ENCODE measurements around the gene MEN1. TPM values are rescaled to one million over a fixed set of nuclear protein-coding genes. Genes with fewer than 3 reads are reported as not detected.

The MEN1 gene
- total and polyA plus RNA-seq, 9 of the 15 experiments (the other 6 are each of a cell fraction or from before 2014, with no cell fraction given) = 3.4 to 57.2 (median 19.3) TPM

DNA sequence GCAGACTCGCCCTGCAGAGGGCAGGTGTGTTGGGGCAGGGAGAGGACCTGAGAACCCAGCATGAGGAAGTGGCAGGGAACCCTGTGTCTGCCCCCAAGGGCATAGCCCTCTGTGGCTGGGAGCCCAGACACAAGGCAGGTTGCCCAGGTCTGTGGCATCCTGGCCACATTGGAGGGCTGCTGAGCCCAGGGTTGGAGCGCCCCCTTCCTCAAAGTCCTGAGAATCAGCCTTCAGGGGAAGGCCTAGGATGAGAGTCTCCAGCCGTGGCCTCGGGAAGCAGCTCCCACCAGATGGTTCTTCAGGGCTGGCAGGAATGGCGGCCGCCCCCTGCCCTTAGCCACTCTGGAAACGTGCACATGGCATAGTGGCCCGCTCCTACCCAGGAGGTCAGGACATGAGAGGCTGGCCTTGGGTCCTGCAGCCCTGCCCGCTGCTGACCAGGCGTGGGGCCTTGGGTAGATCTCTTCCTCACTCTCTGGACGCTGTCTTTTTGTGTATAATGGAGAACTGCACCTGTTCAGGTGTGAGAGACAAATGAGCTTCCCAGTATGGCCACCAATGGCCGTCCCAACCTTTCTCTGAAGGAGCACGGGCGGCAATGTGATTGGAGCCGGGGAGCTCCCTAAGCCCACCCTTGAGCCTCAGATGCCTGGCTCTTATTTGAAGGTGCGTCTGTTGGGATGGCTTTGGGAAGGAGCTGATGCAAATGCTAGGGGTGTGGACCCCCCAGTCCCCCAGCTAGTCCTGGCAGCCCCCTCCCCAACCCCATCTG is 38.7 kb upstream of the MEN1 start:
- Histone ChIP-seq H3K4me3 (no peak overlapping the region), H3K79me2 (ENCODE audit: control insufficient read depth, insufficient read depth, low read length) (peaks cover 2% of the 10 kb centered on the region; the same call in 2 of the 3 replicates), H3K9ac (ENCODE audit: insufficient read depth in 1 of 2, low read depth in 2 of 2, low read length in 2 of 2) (peak overlapping the region in 1 of 2 experiments; percentile 87; a peak in 2 of 4 replicates), H3K4me2 (ENCODE audit: insufficient read depth, low read length) (no peak overlapping the region; the same call in 1 of the 2 replicates), H3K36me3 (ENCODE audit: control insufficient read depth, insufficient read depth, low read length) (peaks cover 10% of the 10 kb centered on the region; the same call in 1 of the 3 replicates), H3K27me3 (ENCODE audit: control insufficient read depth in 2 of 2, insufficient read depth in 2 of 2, low read length in 2 of 2) (no peaks in the 10 kb centered on the region; a peak in 1 of 5 replicates), H3K4me1 (replicated peaks in 1 of 2; ENCODE audit: control insufficient read depth in 2 of 2, insufficient read depth in 2 of 2, low read length in 2 of 2) (peaks cover 38 to 82% of the 10 kb centered on the region in 2 experiments), H3K27ac (ENCODE audit: extremely low read depth, low read depth, low read length) (no peak overlapping the region), H3K9me3 (replicated peaks; ENCODE audit: control insufficient read depth, insufficient read depth, low read depth, low read length) (no peaks in the 10 kb centered on the region), H3K9me1 (ENCODE audit: control insufficient read depth, insufficient read depth, low read length) (no peaks in the 10 kb centered on the region), H2AFZ (ENCODE audit: low read depth, low read length) (peak overlapping the region; percentile 61), H4K20me1 (replicated peaks; ENCODE audit: control insufficient read depth, insufficient read depth, low read length) (no peaks in the 10 kb centered on the region)
- no peak for ATAC-seq
- POLR2A ChIA-PET = interaction anchor here (0.7 to 4.4 kb wide), 7 partner anchors 15 to 331 kb away, joined by 3 to 26 read pairs (median 7); partner anchors contain the start of genes ARL2 and EHD1
- no peak for FAIRE-seq
- intact Hi-C loops (cut with micrococcal nuclease) (loop anchor here (5.0 to 10.0 kb wide), 2 partner anchors 263 to 406 kb away; partner anchors contain the start of gene TM7SF2), in situ Hi-C loops (cut with MboI) (loop anchor here (5.0 kb wide), 2 partner anchors 43 to 148 kb away; partner anchors contain the start of gene BATF2)
- CTCF ChIA-PET (ENCODE audit: low intra/inter-chr PET ratio) = interaction anchor here (1.5 to 3.7 kb wide), 2 partner anchors 45 to 148 kb away, joined by 4 to 39 read pairs; partner anchors contain the start of gene BATF2
- TF ChIP-seq IFI16 (CRISPR knock-in tag; IDR thresholded peaks at IDR 0.05) (no peak), RAD21 (CRISPR knock-in tag; conservative IDR thresholded peaks at IDR 0.05 in 1 of 2, IDR thresholded peaks at IDR 0.05 in 1 of 2) (peak in 1 of 2 experiments; percentile 22; a peak in 1 of 4 replicates), ZNF282 (CRISPR knock-in tag; IDR thresholded peaks at IDR 0.05) (no peak), ZNF699 (CRISPR knock-in tag; IDR thresholded peaks at IDR 0.05; ENCODE audit: insufficient replicate concordance) (no peak), TBP (optimal IDR thresholded peaks at IDR 0.05; ENCODE audit: low read depth, low read length) (no peak), ARID1B (IDR thresholded peaks at IDR 0.05) (0 out of 2 replicates have a peak, but pooled peaks have one; percentile 7), SPI1 (IDR thresholded peaks at IDR 0.05; ENCODE audit: borderline replicate concordance, low read depth, low read length) (peak; percentile 36; the same call in 1 of the 2 replicates), NONO (IDR thresholded peaks at IDR 0.05; ENCODE audit: low read depth in 2 of 2, low read length in 1 of 2) (0 out of 4 replicates have a peak, but pooled peaks of 1 of the 2 experiments have one; percentile 25), POLR2AphosphoS5 (IDR thresholded peaks at IDR 0.05; ENCODE audit: control insufficient read depth, insufficient read depth, low read depth, low read length) (no peak)
- TF ChIP-seq, protein P1, sequence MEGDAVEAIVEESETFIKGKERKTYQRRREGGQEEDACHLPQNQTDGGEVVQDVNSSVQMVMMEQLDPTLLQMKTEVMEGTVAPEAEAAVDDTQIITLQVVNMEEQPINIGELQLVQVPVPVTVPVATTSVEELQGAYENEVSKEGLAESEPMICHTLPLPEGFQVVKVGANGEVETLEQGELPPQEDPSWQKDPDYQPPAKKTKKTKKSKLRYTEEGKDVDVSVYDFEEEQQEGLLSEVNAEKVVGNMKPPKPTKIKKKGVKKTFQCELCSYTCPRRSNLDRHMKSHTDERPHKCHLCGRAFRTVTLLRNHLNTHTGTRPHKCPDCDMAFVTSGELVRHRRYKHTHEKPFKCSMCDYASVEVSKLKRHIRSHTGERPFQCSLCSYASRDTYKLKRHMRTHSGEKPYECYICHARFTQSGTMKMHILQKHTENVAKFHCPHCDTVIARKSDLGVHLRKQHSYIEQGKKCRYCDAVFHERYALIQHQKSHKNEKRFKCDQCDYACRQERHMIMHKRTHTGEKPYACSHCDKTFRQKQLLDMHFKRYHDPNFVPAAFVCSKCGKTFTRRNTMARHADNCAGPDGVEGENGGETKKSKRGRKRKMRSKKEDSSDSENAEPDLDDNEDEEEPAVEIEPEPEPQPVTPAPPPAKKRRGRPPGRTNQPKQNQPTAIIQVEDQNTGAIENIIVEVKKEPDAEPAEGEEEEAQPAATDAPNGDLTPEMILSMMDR (IDR thresholded peaks at IDR 0.05 in 2 of 3, conservative IDR thresholded peaks at IDR 0.05 in 1 of 3; ENCODE audit: insufficient read depth in 2 of 3, low read depth in 1 of 3, low read length in 3 of 3) = peak; percentile 32 to 56 (median 43); a peak in 4 of 6 replicates
- TF ChIP-seq, protein P2, sequence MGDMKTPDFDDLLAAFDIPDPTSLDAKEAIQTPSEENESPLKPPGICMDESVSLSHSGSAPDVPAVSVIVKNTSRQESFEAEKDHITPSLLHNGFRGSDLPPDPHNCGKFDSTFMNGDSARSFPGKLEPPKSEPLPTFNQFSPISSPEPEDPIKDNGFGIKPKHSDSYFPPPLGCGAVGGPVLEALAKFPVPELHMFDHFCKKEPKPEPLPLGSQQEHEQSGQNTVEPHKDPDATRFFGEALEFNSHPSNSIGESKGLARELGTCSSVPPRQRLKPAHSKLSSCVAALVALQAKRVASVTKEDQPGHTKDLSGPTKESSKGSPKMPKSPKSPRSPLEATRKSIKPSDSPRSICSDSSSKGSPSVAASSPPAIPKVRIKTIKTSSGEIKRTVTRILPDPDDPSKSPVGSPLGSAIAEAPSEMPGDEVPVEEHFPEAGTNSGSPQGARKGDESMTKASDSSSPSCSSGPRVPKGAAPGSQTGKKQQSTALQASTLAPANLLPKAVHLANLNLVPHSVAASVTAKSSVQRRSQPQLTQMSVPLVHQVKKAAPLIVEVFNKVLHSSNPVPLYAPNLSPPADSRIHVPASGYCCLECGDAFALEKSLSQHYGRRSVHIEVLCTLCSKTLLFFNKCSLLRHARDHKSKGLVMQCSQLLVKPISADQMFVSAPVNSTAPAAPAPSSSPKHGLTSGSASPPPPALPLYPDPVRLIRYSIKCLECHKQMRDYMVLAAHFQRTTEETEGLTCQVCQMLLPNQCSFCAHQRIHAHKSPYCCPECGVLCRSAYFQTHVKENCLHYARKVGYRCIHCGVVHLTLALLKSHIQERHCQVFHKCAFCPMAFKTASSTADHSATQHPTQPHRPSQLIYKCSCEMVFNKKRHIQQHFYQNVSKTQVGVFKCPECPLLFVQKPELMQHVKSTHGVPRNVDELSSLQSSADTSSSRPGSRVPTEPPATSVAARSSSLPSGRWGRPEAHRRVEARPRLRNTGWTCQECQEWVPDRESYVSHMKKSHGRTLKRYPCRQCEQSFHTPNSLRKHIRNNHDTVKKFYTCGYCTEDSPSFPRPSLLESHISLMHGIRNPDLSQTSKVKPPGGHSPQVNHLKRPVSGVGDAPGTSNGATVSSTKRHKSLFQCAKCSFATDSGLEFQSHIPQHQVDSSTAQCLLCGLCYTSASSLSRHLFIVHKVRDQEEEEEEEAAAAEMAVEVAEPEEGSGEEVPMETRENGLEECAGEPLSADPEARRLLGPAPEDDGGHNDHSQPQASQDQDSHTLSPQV (IDR thresholded peaks at IDR 0.05) = 0 out of 2 replicates have a peak, but pooled peaks have one; percentile 53
- peak in 1 of 4 experiments; percentile 33 for DNase-seq (ENCODE audit: extremely low read depth in 1 of 4, low spot score in 3 of 4)
- no TSS peak for BruUV-seq (replicated peaks)
- 76% methylated on average over 15 of the region's 16 CpGs for WGBS (ENCODE audit: insufficient coverage, low coverage, missing lambda C conversion rate)
